Measurements from ENCODE around the gene LTBP1.
A peak's percentile ranks its signal among the peaks of the same experiment; 100 is the strongest.
"Not testable (repeated sequence)": the region's sequence is repeated elsewhere in the genome, so short reads cannot be mapped to it uniquely, and the experiment has no call there.

LTBP1 gene

GRCh38 chr2:33408109-33408508, 461.4 kb downstream of the LTBP1 start:
- DNase-seq: no peak

GRCh38 chr2:33409417-33409955, 462.7 kb downstream of the LTBP1 start:
- no peak for DNase-seq

- DNase-seq: no peak
These were observed 465.0 kb downstream of the LTBP1 start for GRCh38 chr2:33411765-33412164.

- DNase-seq: no peak
These were observed 466.2 kb downstream of the LTBP1 start for GRCh38 chr2:33412920-33413319.

- DNase-seq: no peak
These were observed 472.9 kb downstream of the LTBP1 start for GRCh38 chr2:33419581-33420200.

- DNase-seq: no peak
These were observed 474.0 kb downstream of the LTBP1 start for GRCh38 chr2:33420726-33421125.

GRCh38 chr2:33421820-33422219, 475.1 kb downstream of the LTBP1 start:
- no peak for DNase-seq

- no peak for DNase-seq
These were observed 478.4 kb downstream of the LTBP1 start for GRCh38 chr2:33425161-33425560.

GRCh38 chr2:33425586-33426031, 478.9 kb downstream of the LTBP1 start:
- DNase-seq: peak; percentile 30

GRCh38 chr2:33426666-33427231, 480.0 kb downstream of the LTBP1 start:
- DNase-seq: peak; percentile 28

GRCh38 chr2:33430077-33430476, 483.3 kb downstream of the LTBP1 start:
- no peak for DNase-seq

GRCh38 chr2:33430856-33431255, 484.1 kb downstream of the LTBP1 start:
- no peak for DNase-seq

- no peak for DNase-seq
These were observed 486.1 kb downstream of the LTBP1 start for GRCh38 chr2:33432871-33433270.

GRCh38 chr2:33433279-33434235, 486.8 kb downstream of the LTBP1 start:
- no peak for DNase-seq

GRCh38 chr2:33435518-33435917, 488.8 kb downstream of the LTBP1 start:
- no peak for DNase-seq

- no peak for DNase-seq
These were observed 489.3 kb downstream of the LTBP1 start for GRCh38 chr2:33436083-33436482.

- no peak for DNase-seq
These were observed 490.5 kb downstream of the LTBP1 start for GRCh38 chr2:33437297-33437696.

- no peak for DNase-seq
These were observed 491.1 kb downstream of the LTBP1 start for GRCh38 chr2:33437815-33438214.

GRCh38 chr2:33441235-33441810, 494.6 kb downstream of the LTBP1 start:
- DNase-seq: peak; percentile 15

- not testable (repeated sequence) for DNase-seq
These were observed 495.3 kb downstream of the LTBP1 start for GRCh38 chr2:33442052-33442451.

GRCh38 chr2:33442528-33443079, 495.9 kb downstream of the LTBP1 start:
- DNase-seq: no peak

- no peak for DNase-seq
These were observed 496.6 kb downstream of the LTBP1 start for GRCh38 chr2:33443274-33443829.

All from T1000 (cell line).